ENCODE data around the gene RAP2C. TPM values are rescaled to one million over a fixed set of nuclear protein-coding genes. Genes with fewer than 3 reads are reported as not detected.
"Not testable (repeated sequence)": the region's sequence is repeated elsewhere in the genome, so short reads cannot be mapped to it uniquely, and the experiment has no call there.

RAP2C gene
- total RNA-seq, 1 experiment from 2014 or later = 10.1 TPM

- in situ Hi-C loops (cut with HindIII; ENCODE audit: low pct_unique_long_range_greater_than_20kb, low sequenced_read_pairs); DNase-seq (ENCODE audit: low read depth, low spot score): not testable (repeated sequence)
These were observed 56.2 kb downstream of the RAP2C start for GRCh38 chrX:132163094-132163493.

GRCh38 chrX:132153166-132153565 lies 66.1 kb downstream of the RAP2C start:
- in situ Hi-C loops (cut with HindIII; ENCODE audit: low pct_unique_long_range_greater_than_20kb, low sequenced_read_pairs) = no loop called here
- no peak for DNase-seq (ENCODE audit: low read depth, low spot score)

Other genes starting within 250 kb of the RAP2C start
- gene STK26, start 196.1 kb downstream of the RAP2C start, total RNA-seq (2014; rRNA removed; shearing (Covaris generic)) = 23.8 and 30.1 TPM in 2 replicates
- 0.05 TPM in 1 of 2 replicates, not detected in the other for gene FRMD7, start 91.4 kb downstream of the RAP2C start, total RNA-seq (2014; rRNA removed; shearing (Covaris generic))